GM18517 (cell line): ENCODE data around the gene AFF1.
"Not testable (repeated sequence)": the region's sequence is repeated elsewhere in the genome, so short reads cannot be mapped to it uniquely, and the experiment has no call there.

Experiments
- ATAC-seq: cut with Tn5 transposase; IDR thresholded peaks from one replicate; pipeline ENCODE4 v1.9.1; 2021; ENCODE audit warnings: mild to moderate bottlenecking, moderate library complexity; ENCODE audit not compliant: unreplicated experiment

AFF1 gene

DNA sequence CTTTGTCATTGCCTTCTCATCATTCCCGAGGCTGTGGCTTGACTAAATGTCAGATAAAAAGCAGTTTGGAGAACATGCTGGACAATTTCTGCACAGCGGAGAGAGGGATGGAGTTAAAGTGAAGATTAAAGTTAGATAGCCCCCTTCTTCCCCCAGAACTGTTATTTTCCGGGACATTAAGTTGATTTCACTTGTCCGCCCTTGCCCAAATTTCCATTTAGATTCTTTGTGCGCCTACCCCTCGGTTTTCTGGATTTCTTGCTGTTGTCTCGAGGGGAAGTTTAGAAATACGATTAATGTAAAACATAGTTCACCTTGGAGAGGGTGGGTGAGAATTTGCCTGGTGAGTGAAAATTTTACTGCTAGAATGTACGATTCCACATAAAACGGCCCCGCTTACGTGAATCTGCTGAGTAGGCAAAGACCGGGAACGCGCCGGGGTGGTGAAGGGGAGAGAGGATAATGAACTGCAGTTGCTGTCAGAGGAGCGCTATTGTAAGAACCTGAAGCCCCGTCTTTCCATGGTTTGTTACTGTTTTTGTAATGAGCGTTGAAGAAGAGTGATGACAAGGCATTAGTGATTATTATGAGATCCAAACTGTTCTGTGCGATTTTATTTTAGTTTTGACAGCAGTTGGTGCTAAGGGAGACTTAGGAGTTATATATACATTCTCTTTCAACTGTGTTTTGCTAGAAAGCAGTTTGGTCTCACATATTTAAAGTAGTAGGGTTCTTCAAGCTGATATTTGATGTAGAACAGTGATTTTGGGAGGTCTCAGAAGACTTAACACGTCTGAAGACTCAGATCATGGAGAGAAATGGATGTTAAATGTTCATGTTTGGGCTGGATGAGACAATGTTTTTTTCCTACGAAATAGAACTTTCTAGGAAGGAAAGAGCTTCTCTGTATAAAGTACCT, 73.0 kb downstream of the AFF1 start:
- ATAC-seq, result no peak

DNA sequence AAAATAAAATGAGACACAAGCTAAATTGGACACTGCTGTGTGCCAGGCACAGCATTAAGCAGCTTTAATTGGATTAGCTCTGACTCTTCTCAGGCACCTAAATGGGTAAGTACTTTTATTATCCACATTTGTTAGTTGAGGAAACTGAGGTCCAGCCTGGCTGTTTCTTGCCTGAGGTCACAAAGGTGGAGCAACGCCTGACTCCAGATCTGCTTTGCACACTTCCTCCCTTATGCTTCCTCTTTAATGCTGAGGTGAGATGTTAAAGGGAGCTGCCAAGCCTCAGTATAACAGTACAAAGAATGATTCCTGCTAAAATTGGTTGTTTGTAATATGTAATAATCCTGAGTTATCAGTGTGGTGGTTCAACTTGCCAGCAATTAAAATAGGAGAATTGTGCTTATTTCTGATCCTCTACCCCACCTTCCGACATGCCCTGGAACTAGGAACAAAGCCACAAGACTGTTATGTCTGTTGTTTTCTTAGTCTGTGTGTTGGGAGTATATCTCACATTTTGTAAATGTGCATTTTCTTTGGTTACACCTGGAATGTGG, 74.4 kb downstream of the AFF1 start:
- ATAC-seq, result no peak

DNA sequence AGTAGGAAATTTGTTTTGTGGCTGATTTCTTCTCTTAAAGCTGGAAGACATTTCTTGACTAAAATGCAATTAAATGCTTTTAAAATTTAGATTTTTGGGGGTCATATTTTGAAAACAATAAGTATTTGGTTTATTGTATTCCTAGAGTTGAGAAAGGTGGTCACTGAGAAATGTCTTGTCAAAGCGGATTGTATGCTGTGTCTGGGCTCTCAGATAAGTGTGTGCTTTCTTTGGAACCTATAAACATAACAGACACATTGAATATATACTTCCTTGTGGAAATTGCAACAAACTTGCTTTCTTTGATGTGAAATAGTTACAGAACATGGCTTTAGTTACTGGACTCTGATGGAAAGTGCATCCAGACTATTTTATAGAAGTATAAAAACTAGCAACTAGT, 75.4 kb downstream of the AFF1 start:
- no peak for ATAC-seq

DNA sequence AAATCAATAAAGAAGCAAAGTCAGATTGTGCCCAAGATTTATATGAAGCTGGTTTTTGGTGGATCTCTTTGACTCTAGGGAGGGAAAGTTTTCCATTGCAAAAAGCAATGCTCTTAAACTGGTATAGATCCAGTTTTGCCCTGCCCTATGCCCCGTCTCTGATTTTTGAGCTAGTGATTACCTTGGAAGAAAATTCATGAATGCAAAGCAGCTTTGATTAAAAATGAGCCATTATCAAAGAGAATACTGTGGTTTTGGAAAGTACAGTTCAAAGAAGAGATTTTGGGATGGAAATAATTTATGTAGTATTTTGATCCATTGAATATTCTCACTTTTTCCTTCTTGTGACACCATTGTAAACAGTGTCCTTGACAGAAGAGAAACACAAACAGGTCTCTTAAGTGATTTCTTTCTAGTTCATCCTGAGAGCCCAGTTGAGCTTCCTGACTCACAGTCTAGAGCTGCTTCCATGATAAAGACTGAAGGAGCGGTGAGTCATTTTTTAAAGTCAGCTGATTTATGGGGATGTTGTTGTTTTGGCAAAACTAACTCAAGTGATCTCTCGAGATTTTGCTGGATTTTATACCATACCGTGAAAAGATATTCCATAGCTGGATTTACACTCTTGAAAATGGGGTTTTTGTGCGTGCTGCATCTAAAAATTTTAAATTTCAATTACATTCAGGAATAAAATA, 76.7 kb downstream of the AFF1 start:
- no peak for ATAC-seq

DNA sequence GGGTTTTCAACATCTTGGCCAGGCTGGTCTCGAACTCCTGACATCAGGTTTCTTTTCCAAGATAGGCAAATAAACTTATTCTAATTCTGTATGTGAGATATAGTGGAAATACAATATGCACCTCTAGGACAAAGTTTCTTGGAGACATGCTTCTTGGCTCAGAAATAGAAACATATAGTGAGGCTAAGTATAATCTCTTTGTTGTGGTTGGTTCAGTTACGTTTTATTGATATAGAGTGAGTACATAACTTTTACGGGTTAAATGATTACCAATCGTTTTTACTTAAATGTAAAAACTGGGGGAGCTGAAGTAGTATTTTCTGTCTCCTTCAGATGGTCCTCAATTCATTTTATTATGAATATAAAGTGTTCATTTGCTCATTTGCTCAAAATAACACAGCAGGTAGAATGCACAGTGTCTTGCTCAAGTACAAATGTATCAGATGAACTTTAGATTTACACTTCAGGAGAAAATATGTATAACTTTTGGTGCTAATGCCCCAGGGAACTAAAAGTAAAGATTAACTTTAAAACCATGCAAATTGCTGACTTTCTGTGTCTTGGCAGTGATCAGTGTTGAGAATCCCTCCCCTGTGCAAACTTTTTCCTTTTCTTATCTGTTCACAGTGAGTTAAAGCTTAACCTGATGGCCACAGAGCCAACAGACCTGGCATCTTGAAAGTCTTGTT, 77.6 kb downstream of the AFF1 start:
- peak; percentile 68 for ATAC-seq

DNA sequence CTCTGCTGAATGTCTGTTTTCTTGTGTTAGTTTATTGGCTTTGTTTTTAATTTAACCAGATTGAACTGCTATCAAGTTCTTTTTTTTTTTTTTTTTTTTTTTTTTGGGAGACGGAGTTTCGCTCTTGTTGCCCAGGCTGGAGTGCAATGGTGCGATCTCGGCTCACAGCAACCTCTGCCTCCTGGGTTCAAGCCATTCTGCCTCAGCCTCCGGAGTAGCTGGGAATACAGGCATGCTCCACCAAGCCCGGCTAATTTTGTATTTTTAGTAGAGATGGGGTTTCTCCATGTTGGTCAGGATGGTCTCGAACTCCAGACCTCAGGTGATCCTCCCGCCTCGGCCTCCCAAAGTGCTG, 78.1 kb downstream of the AFF1 start:
- ATAC-seq, result not testable (repeated sequence)

DNA sequence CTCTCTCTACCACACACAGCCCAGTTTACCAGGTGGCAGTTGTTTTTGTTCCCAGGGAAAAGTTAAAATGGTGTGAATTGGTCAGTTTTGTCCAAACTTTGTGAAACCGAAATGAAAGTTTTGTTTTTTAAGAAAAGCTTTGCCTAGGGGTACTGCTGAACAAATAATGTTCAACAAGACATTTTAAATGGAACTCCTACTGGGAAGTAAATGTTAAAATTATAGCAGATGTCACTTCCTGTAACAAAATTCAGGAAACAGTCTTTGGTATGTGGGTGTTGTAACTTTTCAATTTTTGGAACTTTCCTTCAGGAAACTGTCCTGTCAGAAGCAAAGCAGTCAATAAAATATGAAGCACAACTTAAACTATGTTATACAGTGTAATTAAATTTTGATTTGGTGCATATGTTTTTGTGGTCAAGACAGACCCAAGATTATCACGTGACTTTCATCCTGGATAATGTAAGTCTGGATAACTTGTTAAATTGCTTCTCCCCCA, 79.5 kb downstream of the AFF1 start:
- no peak for ATAC-seq

DNA sequence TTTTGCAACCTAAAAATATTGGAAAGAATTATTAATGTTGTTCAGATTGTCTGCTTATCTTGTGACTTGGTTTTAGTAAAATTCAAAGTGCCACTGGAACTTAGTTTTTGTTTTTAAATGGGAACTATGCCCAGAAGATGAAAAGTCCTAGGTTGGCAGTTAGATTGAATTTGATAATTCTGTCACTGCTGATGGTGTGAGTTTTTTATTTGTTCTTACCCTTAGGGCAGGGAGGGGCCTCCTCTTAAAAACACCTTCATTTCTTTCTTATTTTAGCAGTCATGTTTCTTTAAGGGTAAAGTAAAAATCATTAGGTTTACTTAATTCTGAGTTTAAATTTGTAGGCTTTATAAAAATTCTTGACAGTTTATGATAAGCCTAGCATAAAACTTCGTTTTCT, 80.6 kb downstream of the AFF1 start:
- no peak for ATAC-seq

DNA sequence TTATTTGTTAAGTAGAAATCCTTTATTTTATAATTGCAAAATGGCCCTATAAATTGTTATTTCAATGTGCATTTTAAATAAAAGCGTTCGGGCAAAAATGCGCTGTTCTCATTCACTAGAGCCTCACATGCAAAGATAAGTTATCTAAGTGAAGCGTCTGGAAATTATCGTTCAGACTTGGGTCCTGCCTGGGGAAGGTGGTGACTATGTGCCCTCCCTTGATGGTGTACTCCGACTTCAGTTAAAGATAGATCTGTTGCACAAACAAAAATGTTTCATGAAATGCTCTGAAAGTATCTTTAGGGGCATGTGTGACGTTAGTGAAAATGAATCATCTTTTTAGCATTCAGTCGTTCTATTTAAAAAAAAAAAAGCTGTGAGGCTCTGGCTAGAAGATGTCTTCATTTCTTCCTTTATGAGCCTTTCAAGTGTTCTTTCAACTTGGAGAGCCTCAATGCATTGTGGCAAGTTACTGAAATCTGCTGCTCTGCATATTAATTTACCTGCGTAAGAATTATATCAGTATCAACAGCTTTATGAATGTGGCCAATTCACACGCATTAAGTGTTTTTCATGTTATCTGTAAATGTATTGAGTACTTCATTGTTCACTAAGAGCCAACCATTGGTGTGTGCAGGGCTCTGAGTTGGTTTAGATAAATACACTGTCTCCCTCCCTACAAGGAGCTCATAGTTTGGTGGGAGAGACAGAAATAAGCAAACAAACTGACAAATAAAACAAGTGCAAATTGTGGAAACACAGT, 83.0 kb downstream of the AFF1 start:
- ATAC-seq, result no peak

DNA sequence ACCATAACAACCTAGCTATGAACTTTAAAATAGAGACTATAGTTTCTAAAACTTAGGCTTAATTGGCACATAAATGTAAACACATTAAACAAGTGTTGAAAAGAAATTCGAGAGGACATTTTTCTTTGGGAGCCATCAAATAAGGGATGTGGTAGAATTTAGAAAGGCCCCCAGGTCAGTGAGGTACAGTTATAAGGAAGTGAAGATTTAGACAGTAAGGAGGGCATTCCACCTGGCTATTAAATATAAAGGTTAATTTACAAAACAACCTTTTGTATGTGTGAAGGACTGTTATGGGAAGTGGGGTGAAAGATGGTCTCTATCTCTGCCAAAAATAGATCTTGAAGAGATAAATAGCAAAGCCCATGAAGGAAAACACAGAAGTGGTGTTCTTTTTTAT, 83.9 kb downstream of the AFF1 start:
- ATAC-seq, result no peak

DNA sequence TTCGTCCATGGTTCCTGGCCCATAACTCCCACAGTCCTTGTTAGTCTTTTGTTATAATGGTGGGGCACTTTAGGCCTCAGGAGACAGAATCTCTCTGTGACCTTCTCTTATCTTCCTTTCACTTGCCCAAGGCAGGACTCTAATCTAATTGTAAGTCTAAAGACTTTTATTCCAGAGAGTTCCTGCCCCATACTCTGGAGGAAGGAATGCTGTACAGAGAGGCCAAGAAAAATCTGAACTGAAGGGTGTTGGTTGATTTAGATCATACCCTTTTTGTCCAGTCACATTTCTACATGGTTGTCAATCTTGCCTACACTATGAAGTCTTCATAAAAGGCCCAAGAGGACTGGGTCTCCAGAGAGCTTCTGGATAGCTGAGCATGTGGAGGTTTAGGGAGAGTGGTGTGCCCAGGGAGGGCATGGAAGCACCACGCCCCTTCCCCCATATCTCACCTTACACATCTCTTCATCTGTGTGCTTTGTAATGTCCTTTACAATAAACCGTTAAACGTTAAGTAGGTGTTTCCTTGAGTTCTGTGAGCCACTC, 84.5 kb downstream of the AFF1 start:
- ATAC-seq, result no peak

DNA sequence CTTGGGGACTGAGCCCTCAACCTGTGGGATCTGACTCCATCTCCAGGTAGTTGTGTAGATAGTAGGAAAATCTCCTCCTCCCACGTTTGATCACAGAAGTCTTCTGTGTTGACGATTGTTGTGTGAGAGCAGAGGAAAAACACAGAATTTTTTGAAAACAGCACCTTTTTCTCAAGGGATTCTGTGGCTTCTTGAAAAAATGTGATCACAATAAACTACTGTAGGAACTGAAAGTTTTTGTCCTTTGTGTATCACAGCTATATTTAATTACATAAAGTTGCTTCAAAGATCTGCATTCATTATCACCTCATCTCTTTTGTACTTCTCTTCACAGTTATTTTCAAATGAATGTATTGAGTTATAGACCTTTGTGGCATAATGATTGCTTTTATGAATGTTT, 85.1 kb downstream of the AFF1 start:
- ATAC-seq, result no peak

DNA sequence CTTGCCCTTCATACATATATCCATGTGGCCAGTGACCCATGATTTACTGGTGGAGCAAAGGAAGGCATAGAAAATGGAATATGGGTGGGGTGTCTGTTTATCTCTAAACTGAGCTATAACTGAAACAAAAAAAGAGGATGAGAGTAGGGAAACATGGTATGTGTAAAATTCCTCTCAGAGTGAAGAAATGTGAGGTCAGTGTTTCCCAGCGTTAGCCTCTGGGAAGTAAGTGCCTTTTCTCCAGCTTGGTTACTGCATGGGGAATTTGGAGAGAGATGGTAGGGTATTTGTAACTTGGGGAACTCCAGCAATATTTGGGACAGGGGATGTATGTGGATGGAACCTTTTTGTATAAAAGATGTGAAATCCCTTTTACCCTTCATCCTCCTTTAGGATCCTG, 89.4 kb downstream of the AFF1 start:
- ATAC-seq, result no peak

DNA sequence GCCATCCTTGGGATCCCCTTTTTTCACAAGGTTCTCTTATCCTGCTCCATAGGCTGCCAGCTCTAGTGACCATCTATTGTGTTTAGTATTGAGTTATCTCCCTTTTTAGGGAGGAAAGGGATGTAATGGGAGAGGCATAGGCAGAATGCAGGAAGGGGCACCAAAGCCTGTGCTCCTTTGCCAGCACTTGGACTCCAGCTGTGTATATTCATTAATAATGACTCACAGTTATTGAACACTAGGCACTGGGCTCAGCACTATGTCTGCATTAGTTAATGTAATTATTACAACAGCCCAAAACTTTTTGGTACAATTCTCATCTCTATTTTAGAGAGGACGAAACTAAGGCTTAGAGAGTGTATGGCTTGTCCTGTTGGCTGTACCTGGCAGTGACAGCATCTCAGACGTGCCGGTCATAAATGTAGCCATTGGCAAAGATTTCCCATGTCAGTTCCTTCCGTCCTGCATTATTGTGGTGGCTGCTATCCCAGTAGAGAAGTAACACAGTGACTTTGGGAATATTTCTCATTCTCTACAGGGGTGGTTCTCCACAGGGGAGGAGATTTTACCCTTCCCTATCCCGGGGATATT, 90.3 kb downstream of the AFF1 start:
- no peak for ATAC-seq

DNA sequence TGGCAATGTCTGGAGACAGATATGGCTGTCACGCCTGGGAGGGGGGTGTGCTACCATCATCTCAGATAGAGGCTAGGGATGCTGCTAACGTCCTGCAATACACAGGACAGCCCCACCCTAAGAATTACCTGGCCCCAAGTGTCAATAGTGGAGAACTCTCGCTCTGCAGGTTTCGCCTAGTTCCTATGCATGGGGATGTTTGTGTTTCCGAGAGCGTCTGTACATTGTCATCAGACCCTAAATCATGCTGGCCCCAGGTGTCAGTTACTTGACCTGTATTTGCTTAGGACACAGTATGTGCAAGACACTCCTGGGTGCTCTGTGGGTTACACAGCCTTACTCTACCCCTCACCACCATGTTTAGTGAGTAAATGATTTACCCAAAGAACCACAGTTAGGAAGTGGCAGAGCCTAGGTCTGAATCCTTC, 90.8 kb downstream of the AFF1 start:
- ATAC-seq, result peak; percentile 69

DNA sequence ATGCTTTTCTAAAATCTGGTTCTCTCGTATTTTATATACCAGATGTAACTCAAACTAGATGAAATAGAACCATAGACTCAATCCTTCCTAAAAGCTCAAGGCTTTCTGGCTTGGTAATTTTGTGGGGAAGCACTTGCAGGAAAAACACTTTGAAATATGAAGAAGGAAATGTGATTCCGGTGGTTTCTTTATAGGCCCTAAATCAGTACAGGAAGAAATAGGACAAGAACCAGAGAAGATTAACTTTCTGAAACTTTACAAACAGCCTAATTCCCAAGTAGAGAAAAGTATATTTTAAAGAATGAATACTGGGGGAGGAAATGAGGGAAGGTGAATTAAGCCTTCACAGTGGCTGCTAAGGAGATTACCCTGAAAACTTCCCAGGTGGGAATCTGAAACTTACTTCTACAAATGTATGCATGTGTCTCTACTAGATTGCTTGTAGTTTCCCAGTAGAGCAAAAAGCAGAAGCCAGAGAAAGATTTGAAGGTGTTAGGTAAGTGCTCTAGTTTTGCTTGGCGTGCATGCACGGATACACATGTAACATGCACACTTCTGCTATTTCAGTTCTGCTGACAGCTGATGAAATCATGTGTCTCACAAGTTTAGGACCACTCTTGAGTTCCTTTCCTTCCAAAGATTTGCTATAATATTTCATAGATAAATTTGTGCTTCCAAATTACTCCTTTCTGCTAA, 92.1 kb downstream of the AFF1 start:
- peak; percentile 85 for ATAC-seq

DNA sequence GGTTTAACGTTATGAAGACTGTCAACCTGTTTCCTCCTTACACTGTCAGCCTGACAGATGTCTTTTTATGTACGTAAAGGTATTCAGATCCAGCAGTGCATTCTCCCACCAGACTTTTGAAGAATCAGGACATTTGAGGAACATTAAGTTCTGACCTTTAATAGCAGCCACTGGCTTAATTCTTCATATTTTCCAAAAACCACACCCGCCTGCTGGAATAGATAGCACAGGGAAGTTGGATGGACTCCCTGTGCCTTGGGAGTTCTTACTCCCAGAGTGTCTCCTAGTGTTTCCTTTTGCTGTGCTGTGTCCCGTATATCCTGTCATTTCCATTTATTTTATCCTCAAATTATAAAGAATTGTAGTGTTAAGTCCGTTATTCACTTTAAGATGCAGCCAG, 94.5 kb downstream of the AFF1 start:
- no peak for ATAC-seq

DNA sequence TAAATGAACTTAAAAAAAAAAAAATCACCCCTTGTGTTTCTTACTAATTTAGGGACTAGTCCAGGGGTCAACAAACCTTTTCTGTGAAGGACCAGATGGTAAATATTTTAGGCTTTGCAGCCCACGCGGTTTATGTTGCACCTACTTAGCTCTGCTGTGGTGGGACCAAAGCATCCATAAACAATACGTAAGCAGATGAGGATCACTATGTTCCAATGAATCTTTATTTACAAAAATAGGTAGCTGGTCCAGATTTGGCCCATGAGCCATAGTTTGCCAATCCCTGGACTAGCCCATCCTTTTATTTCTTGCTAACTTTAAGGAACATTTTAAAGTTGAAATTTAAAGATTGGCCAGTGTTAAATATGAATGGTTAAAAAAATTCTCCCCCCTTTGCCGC, 95.3 kb downstream of the AFF1 start:
- no peak for ATAC-seq

DNA sequence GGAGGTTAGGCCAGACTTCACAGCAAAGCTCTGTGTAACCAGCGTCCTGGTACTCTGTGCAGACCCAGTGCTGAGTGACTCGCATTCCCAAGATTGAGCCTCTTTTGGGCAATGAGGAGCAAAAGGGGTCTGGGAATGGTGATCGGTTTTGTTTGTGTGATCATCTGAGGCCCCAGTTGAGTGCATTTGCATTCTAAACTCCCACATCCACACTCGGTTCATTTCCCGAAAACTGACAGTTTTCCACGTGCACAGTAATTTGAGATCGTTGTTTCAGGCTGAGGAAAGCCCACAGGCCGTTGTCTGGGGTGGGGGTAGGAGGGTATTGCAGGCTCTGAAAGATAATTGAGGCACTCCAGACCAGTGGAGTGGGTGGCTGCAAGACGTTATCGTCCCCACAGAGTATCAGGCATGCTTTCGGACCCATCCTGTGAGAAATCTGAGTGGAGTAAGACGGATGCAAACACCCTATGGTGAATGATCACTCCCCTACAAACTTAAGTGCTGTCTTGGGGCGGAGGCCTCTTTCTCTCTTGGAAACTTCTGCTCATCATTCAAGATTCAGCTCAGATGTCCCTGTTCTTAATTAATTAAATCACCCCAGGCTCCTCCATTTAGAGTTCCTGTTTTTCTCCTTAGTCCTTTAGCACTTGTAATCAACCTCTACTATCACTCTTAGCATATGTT, 96.1 kb downstream of the AFF1 start:
- no peak for ATAC-seq
